Panc1 (cell line): ENCODE results near the gene RIMBP2. TPM values are rescaled to one million over a fixed set of nuclear protein-coding genes. Genes with fewer than 3 reads are reported as not detected.

Source experiments
- ATAC-seq: fragments of 200-7000 bp; cut with Tn5 transposase; 2 replicates; pipeline ENCODE4 v1.9.1; 2020; ENCODE audit warnings: mild to moderate bottlenecking, moderate library complexity
- BruUV-seq: library from RNA; stranded (reverse); fragments of 400-500 nt; replicated peaks from 2 replicates; lab custom pipeline; 2021; lab: Mats Ljungman, UMichigan
- CTCF ChIA-PET: fragments of 300-600 bp; sonication (Branson Sonifier 250); formaldehyde crosslinking; loops from one replicate; lab custom pipeline; 2022; ENCODE audit warnings: antibody characterized with exemption; lab: Charles Lee
- POLR2A ChIA-PET: fragments of 300-600 bp; sonication (Branson Sonifier 250); formaldehyde crosslinking; loops from one replicate; lab custom pipeline; 2022; ENCODE audit warnings: antibody characterized with exemption; lab: Charles Lee
- DNase-seq: peaks from one replicate; pipeline ENCODE4 v3.0.0-alpha.2; 2010; ENCODE audit warnings: low read depth, low spot score
- H3K27ac ChIP-seq: 2 replicates; pipeline ENCODE4 v1.5.1; 2011; ENCODE audit warnings: mild to moderate bottlenecking, low read length, inconsistent platforms
- H3K27me3 ChIP-seq: fragments of 200-500 bp; sonication (Bioruptor generic); 2 replicates; pipeline ENCODE4 v1.6.0; 2014; ENCODE audit warnings: low read length, inconsistent platforms; ENCODE audit not compliant: control insufficient read depth, insufficient read depth
- H3K36me3 ChIP-seq: fragments of 200-500 bp; sonication (Bioruptor generic); 2 replicates; pipeline ENCODE4 v1.5.1; 2014; ENCODE audit warnings: inconsistent platforms, mild to moderate bottlenecking, low read length, moderate library complexity; ENCODE audit not compliant: control insufficient read depth, insufficient read depth
- H3K4me1 ChIP-seq: 2 replicates; pipeline ENCODE4 v1.5.1; 2011; ENCODE audit warnings: inconsistent platforms, mild to moderate bottlenecking, low read length, moderate library complexity; ENCODE audit not compliant: control insufficient read depth, insufficient read depth
- H3K4me3 ChIP-seq, 2 experiments: 2 replicates each; pipeline ENCODE4 v1.5.1; 2011 to 2012; ENCODE audit warnings: low read depth in 2 of 2, low read length in 2 of 2, mild to moderate bottlenecking in 2 of 2, inconsistent platforms in 1 of 2, moderate library complexity in 1 of 2
- H3K9me3 ChIP-seq: fragments of 200-500 bp; sonication (Bioruptor generic); 2 replicates; pipeline ENCODE4 v1.5.1; 2014; ENCODE audit warnings: low read depth, mild to moderate bottlenecking, inconsistent platforms, low read length, moderate library complexity; ENCODE audit not compliant: control insufficient read depth, insufficient read depth
- POLR2AphosphoS5 ChIP-seq: IDR thresholded peaks from 2 replicates; pipeline ENCODE4 v1.6.1; 2012; ENCODE audit warnings: mild to moderate bottlenecking, low read depth, low read length, moderate library complexity
- SIN3A ChIP-seq: IDR thresholded peaks from 2 replicates; pipeline ENCODE4 v1.6.1; 2012; ENCODE audit warnings: low read depth, mild to moderate bottlenecking, low read length, moderate library complexity, borderline replicate concordance; ENCODE audit not compliant: insufficient read depth
- TCF7L2 ChIP-seq: IDR thresholded peaks from 2 replicates; pipeline ENCODE4 v1.6.1; 2011; ENCODE audit warnings: mild to moderate bottlenecking, low read depth, low read length, inconsistent platforms
- in situ Hi-C: cut with HindIII; loops from 2 replicates; pipeline ENCODE4 v1.10.0; 2016; ENCODE audit warnings: low sequenced_read_pairs, low pct_unique_long_range_greater_than_20kb
- intact Hi-C: fragments of 100-400 bp; cut with micrococcal nuclease; formaldehyde crosslinking; loops from one replicate; pipeline ENCODE4 v1.10.0; 2022; ENCODE audit not compliant: unreplicated experiment
- total RNA-seq: library from RNA; stranded (reverse); gene quantifications from one replicate; pipeline ENCODE4 v1.2.1, GENCODE V29; 2021; ENCODE audit not compliant: unreplicated experiment
- TF ChIP-seq, protein P1 (sequence below), 2 experiments: IDR thresholded peaks; 2 replicates each; pipeline ENCODE4 v1.6.1; 2011 to 2012; ENCODE audit warnings: low read depth in 2 of 2, control low read depth in 1 of 2, low read length in 1 of 2, mild to moderate bottlenecking in 1 of 2, moderate library complexity in 1 of 2; ENCODE audit not compliant: insufficient read depth in 1 of 2
- TF ChIP-seq, protein P2 (sequence below): fragments of 450-650 bp; IDR thresholded peaks from 2 replicates; pipeline ENCODE4 v1.5.1; 2017; ENCODE audit warnings: mild to moderate bottlenecking

RIMBP2 gene
- total RNA-seq, 1 experiment from 2014 or later = not detected

DNA sequence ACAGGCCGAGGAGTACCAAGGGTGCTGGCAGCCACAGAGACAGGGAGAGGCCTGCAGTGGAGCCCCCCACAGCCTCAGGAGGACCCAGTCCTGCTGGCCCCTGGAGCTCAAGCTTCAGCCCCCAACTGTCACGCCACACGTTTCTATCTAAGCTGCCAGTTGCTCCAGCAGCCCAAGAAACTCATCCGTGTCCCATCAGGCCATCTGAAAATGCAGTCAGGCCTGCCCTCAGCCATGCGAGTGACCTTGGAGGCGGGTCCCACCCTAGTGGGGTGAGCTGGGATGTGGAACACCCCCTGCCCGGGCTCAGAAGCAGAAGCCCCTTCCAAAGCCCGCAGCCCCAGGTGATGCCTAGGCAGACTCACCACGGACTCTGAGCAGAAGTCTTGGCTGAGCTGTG is 158.9 kb downstream of the RIMBP2 start (continued):
- TF ChIP-seq, protein P1, sequence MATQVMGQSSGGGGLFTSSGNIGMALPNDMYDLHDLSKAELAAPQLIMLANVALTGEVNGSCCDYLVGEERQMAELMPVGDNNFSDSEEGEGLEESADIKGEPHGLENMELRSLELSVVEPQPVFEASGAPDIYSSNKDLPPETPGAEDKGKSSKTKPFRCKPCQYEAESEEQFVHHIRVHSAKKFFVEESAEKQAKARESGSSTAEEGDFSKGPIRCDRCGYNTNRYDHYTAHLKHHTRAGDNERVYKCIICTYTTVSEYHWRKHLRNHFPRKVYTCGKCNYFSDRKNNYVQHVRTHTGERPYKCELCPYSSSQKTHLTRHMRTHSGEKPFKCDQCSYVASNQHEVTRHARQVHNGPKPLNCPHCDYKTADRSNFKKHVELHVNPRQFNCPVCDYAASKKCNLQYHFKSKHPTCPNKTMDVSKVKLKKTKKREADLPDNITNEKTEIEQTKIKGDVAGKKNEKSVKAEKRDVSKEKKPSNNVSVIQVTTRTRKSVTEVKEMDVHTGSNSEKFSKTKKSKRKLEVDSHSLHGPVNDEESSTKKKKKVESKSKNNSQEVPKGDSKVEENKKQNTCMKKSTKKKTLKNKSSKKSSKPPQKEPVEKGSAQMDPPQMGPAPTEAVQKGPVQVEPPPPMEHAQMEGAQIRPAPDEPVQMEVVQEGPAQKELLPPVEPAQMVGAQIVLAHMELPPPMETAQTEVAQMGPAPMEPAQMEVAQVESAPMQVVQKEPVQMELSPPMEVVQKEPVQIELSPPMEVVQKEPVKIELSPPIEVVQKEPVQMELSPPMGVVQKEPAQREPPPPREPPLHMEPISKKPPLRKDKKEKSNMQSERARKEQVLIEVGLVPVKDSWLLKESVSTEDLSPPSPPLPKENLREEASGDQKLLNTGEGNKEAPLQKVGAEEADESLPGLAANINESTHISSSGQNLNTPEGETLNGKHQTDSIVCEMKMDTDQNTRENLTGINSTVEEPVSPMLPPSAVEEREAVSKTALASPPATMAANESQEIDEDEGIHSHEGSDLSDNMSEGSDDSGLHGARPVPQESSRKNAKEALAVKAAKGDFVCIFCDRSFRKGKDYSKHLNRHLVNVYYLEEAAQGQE (IDR thresholded peaks at IDR 0.05; ENCODE audit: insufficient read depth in 1 of 2, low read depth in 2 of 2, low read length in 1 of 2) = no peak

DNA sequence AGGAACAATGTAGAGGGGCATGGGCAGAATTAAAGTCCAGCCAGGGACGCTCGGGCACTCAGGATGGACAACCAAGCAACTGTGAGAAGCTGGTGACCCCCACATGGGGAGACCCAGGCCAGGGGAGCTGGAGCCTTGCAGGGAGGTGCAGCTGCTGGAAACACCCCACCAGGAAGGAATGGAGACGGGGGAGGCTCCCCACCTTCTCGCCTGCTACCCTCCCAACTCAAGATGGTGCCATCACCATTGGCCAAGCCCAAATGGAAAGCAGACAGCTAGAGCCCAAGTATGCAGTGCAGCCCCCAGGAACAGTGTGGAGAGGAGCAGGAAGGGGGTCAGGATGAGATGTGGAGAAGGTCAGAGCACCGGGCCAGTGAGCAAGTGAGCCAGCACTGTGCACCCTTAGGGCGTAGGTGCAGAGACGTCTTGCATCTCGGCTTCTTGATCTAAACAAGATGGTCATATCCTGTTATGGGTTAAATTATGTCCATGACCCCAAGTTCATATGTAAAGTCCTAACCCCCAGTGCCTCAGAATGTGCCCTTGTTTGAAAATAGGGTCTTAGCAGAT is 159.5 kb downstream of the RIMBP2 start:
- intact Hi-C loops (no loop called here), in situ Hi-C loops (no loop called here)
- peaks cover 26% of the 10 kb centered on the region for H3K27me3 ChIP-seq
- no peaks in the 10 kb centered on the region for H3K4me1 ChIP-seq
- no TSS peak for BruUV-seq
- no peak for ATAC-seq
- no peak overlapping the region for H3K27ac ChIP-seq
- H3K36me3 ChIP-seq = no peaks in the 10 kb centered on the region
- no peak for DNase-seq
- TF ChIP-seq, protein P1 (IDR thresholded peaks at IDR 0.05; ENCODE audit: insufficient read depth in 1 of 2, low read depth in 2 of 2, low read length in 1 of 2) = no peak
- no peak for TF ChIP-seq TCF7L2
- TF ChIP-seq, protein P2, sequence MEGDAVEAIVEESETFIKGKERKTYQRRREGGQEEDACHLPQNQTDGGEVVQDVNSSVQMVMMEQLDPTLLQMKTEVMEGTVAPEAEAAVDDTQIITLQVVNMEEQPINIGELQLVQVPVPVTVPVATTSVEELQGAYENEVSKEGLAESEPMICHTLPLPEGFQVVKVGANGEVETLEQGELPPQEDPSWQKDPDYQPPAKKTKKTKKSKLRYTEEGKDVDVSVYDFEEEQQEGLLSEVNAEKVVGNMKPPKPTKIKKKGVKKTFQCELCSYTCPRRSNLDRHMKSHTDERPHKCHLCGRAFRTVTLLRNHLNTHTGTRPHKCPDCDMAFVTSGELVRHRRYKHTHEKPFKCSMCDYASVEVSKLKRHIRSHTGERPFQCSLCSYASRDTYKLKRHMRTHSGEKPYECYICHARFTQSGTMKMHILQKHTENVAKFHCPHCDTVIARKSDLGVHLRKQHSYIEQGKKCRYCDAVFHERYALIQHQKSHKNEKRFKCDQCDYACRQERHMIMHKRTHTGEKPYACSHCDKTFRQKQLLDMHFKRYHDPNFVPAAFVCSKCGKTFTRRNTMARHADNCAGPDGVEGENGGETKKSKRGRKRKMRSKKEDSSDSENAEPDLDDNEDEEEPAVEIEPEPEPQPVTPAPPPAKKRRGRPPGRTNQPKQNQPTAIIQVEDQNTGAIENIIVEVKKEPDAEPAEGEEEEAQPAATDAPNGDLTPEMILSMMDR = no peak
- TF ChIP-seq POLR2AphosphoS5 = no peak
- no peak for TF ChIP-seq SIN3A
- POLR2A ChIA-PET = interaction anchor here (0.5 kb wide), 1 partner anchor 240 kb away, joined by 5 read pairs; no protein-coding TSS in a partner anchor
- H3K4me3 ChIP-seq = no peak overlapping the region
- no peaks in the 10 kb centered on the region for H3K9me3 ChIP-seq
- CTCF ChIA-PET = no interaction called here
